Activated CD4-positive, alpha-beta T cell treated with anti-CD3 and anti-CD28 coated beads, Interleukin-2, Interleukin-6, amounts not matched to agents 100 ng/mL and 50 ng/mL, durations not matched to agents 16 hours and 8 hours (primary cell): Measurements from ENCODE around the gene SLC26A5.
"Not testable (repeated sequence)": the region's sequence is repeated elsewhere in the genome, so short reads cannot be mapped to it uniquely, and the experiment has no call there.

Experiments
- DNase-seq: peaks from one replicate; pipeline ENCODE4 v3.0.0-alpha.2; 2020

SLC26A5 gene

DNA sequence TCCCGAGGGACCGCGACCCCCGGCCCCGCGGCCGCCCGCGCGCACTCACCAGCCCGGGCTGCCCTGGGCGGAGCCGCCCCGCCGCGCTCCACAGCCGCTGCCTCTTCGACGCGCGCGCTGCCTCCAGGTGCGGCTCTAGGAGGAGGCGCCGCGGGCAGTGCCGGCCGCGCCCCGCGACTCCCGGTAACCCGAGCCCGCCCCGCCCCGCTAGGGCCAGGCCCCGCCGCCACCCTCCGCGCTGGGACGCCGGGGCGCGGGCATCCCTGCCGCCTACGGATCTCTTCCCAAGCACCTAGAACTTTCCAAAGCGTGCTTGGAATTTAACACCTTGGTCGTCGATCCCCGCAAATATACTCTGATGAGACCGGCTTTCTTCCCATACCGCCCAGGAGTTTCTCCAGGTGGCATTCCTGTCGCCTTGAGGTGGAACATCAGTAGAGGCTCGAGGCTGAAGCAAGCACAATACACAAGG, at the start of gene SLC26A5:
Gene SLC26A5 (minus strand): TSS at position 159 of the 472 bp plus-strand sequence. CDS start 24,693 bp downstream, outside the sequence.
- peak; percentile 11 for DNase-seq

- no peak for DNase-seq
These were observed 41.4 kb upstream of the SLC26A5 start for GRCh38 chr7:103487419-103487818.

DNA sequence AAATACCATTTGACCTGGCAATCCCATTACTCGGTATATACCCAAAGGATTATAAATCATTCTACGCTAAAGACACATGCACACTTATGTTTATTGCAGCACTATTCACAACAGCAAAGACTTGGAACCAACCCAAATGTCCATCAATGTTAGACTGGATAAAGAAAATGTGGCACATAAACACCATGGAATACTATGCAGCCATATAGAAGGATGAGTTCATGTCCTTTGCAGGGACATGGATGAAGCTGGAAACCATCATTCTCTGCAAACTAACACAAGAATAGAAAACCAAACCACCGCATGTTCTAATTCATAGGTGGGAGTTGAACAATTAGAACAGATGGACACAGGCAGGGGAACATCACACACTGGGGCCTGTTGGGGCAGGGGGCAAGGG, 40.9 kb upstream of the SLC26A5 start:
- not testable (repeated sequence) for DNase-seq

DNA sequence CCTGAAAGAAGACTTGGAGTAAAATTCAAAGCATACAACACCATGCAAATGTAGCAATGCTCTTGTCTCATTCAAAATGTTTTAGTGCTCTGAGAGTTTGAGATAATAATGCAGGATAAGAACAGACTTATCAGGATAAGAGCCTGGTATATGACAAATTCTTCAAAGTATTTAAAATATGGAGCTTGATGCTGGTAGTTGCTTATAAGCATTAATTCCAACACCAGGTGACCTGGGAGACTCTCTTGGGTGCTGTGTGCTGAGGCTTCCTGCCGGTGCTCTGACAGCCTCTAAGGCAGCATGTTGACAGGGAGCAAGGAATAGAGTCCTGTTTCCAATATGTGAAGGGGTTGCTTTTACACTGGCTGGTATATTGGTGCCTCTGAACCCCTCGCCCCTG, 34.8 kb upstream of the SLC26A5 start:
- DNase-seq, result no peak

- DNase-seq, result no peak
These were observed 28.9 kb upstream of the SLC26A5 start for GRCh38 chr7:103474956-103475355.

- no peak for DNase-seq
These were observed 23.3 kb upstream of the SLC26A5 start for GRCh38 chr7:103469095-103469948.

DNA sequence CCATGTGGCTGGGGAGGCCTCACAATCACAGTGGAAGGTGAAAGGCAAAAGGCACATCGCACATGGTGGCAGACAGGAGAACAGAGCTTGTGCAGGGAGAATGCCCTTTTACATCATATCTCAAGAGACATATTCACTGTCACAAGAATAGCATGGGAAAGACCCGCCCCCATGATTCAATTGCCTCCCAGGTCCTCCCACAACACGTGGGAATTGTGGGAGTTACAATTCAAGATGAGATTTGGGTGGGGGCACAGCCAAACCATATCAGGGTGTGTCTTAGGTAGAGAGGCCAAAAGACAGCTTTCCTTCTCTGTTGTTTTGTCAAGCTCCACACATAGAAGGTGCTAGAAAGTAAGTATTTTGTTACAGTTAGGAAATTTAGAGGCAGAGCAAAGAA, 20.8 kb upstream of the SLC26A5 start:
- DNase-seq, result no peak

DNA sequence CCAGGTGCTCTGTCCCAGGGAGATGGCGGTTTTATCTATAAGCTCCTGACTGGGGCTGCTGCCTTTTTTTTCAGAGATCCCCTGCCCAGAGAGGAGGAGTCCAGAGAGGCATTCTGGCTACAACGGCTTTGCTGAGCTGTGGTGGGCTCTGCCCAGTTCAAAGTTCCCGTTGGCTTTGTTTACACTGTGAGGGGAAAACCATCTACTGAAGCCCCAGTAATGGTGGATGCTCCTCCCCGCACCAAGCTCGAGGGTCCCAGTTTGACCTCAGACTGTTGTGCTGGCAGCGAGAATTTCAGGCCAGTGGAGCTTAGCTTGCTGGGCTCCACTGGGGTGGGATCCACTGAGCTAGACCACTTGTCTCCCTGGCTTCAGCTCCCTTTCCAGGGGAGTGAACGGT, 16.4 kb upstream of the SLC26A5 start:
- DNase-seq, result no peak

DNA sequence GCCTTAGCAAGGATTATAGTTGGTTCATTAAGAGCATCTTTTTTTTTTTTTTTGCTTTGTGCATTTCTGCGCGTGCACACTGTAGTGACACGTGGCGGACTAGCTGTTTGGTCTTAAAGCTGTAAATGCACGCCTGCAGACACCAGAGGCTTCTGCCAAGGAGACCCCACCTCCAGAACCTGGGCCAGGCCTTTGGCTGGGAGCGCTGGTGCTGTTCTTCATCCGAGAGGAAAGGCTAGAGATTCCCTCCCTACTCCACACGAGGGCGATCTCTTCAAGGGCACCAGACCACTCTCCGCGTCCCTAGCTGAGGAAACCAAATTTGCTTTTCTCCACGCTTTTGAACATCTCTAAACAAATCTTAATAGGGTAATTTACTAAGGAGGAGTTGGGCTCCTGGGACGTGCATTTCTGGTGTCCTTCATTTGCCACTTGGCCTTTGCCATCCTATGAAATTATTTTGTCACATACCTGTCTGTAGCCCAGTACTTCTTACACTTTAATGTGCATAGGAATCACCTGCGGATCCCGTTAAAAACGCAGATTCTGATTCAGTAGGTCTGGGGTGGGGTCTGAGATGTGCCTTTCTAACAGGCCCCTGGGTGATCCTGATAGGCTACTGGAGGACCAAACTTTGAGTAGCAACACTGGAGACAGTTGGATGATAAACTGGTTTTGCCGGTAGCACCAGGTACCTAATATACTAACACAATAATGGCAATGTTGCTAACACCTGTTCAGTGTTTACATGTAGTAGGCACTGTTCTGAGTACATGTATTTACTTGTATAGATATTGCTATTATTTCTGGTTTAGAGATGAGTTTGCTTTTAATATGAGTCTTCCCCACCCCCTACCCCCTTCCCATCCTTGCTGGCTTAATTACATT, 1.3 kb upstream of the SLC26A5 start:
- DNase-seq, result peak; percentile 62

- DNase-seq, result no peak
These were observed 569 bp downstream of the SLC26A5 start for GRCh38 chr7:103445228-103446048.

DNA sequence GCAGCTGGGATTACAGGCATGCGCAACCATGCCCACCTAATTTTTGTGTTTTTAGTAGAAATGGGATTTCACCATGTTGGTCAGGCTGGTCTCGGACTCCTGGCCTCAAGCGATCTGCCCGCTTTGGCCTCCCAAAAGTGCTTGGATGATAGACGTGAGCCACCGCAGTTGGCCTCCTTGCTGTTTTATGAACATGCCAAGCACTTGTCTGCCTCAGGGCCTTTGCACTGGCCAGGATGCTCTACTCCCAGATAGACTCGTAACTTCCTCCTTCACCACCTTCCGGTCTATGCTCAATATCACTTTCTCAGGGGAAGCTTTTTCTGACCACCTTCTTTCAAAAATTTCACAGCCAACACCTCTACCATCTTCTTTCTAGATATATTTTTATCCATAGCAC, 6.3 kb downstream of the SLC26A5 start:
- DNase-seq, result no peak

DNA sequence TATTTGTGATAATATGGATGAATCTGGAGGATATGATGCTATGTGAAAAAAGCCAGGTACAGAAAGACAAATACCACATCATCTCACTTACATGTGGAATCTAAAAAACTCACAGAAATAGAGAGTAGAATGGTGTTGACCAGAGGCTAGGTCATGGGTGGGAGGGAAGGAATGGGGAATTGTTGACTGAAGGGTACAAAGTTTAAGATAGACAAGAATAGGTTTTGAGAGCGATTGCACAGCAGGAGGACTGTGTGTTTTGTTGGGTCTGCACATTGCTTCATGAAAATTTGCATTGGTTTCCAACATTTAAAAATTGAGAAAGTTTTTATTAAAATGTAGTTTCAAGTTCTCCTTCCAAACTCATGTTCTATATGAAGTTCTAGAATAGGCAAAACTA, 8.4 kb downstream of the SLC26A5 start:
- no peak for DNase-seq

DNA sequence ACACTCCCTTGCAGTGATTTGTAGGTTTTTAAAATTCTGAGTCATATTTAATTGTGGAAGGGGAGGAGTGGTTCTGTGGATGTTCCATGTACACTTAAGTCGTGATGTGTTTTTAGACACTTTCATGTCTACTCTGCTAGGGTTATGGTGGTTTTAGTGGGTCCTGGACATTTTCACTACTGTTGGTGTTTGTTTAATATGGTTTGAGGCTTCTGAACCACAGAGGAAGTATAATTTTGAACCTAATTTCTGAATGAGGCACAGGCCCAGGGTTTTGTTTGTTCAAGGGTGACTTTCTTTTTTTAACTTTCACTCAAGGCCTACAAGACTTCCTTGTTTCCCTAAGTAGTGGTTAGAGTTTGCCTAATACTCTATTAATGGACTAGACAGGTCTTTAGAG, 13.3 kb downstream of the SLC26A5 start:
- DNase-seq, result no peak

- DNase-seq, result no peak
These were observed 20.8 kb downstream of the SLC26A5 start for GRCh38 chr7:103425177-103425576.

GRCh38 chr7:103423467-103424179, 22.4 kb downstream of the SLC26A5 start:
- no peak for DNase-seq

DNA sequence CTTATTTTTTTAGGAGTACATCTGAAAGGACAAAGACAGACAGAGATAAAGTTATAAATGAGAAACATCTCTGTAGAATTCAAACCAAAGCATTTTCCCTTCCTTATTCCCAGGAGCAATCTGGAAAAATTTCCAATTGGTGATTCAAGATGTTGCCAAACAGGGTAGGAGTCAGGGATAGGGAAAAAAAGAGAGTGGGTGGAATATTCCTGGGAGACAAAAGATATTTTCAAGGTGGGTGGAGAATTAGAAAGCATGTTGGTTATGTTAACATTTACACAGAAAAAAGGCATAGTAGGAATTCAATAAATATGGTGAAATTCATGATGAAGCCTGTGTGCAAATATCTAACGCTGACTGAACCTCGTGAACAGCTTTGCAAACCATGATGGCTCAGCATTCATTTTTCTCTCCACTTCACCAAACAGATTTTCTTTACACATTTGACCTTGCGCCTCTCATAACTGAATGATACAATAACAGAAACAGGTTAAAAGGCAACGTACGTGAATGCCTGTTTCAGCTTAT, 25.1 kb downstream of the SLC26A5 start:
- no peak for DNase-seq

DNA sequence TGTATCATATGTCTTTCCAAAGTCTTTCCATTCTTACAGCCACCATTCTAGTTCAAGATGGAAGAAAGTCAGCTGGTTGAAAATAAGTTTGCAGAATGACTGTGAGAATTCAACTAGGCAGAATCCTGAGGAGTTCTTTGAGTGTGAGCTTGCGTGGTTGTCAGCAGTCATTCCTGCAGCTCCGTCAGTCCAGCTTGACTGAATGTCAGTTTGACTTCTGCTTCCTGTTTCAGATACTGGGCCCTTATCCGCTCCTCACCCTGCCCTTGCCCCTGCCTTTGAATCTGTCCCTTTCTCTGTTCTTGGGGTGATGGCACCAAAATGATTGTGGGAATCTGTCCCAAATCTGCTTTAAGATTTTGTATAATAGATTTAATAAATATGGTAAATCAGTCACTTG, 27.8 kb downstream of the SLC26A5 start:
- DNase-seq, result no peak

DNA sequence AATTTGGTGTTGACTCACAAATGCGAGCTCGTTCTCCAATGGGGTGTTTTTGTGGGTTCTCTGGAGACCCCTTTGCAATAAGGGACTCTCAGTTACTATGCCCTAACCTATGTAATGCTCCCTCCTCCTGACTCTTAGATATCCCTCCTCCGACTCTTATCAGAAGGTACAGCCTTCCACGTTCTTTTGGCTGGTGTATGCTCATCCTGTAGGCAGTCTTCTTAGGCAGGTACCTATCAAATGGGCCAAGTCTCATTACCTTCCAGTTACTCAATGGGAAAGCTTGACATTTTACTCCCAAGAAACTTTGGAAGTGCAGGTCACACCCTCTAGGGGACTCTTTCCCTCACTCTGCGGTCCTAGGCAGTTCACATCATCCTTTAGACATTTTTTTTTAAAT, 32.6 kb downstream of the SLC26A5 start:
- no peak for DNase-seq

GRCh38 chr7:103412151-103412550, 33.9 kb downstream of the SLC26A5 start:
- DNase-seq, result no peak

GRCh38 chr7:103405789-103406613, 40.0 kb downstream of the SLC26A5 start:
- not testable (repeated sequence) for DNase-seq

DNA sequence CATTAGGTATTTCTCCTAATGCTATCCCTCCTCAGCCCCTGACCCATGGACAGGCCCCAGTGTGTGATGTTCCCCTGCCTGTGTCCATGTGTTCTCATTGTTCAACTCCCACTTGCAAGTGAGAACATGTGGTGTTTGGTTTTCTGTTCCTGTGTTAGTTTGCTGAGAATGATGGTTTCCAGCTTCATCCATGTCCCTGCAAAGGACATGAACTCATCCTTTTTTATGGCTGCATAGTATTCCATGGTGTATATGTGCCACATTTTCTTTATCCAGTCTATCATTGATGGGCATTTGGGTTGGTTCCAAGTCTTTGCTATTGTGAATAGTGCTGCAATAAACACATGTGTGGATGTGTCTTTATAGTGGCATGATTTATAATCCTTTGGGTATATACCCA, 46.3 kb downstream of the SLC26A5 start:
- not testable (repeated sequence) for DNase-seq
